Measurements from ENCODE around the gene OR2J3.
"Not testable (repeated sequence)": the region's sequence is repeated elsewhere in the genome, so short reads cannot be mapped to it uniquely, and the experiment has no call there.

OR2J3 gene

GRCh38 chr6:29159922-29160321, 52.1 kb downstream of the OR2J3 start:
- H3K4me3 ChIP-seq (ENCODE audit: low read depth, low read length) = not testable (repeated sequence)
